ENCODE measurements around the gene MAGI2. TPM values are rescaled to one million over a fixed set of nuclear protein-coding genes. Genes with fewer than 3 reads are reported as not detected.
A peak's percentile ranks its signal among the peaks of the same experiment; 100 is the strongest.

Gene MAGI2
- total RNA-seq, 1 experiment from 2014 or later = 14.3 TPM

DNA sequence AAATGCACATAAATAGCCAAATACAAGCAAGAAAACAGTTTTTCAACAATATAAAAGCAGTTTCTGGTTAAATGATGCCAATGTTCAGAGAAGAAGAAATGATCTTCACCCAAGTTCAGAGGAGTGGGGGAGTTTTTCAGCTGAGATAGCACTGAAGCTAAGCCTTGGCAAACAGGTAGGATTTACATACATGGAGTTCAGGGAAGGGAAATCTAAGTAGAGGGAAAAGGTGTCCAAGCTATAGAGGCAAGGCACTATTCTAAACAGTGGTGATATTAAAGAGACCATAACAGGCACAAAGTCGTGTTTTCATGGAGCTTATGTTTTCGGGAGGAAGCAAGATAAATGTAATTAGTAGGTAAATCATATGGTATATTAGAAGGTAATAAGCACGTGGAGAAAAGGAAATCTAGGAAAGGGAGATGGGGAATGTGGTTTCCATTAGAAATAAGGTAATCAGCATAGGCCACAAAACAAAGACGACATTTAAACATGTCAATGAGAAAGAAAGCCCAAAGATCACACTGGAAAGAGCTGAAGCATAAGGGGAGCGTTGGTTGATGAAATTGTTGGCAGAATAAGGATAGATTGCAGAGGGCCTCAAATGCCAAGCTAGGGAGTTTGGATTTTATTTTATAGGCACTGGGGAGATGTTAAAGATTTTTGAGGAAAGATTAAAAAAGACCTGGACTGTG, 704.3 kb downstream of the MAGI2 start:
- H3K56ac ChIP-seq (ENCODE audit: insufficient read length, low read depth, low read length) = no peak overlapping the region
- peak overlapping the region; percentile 11 for H3K4me2 ChIP-seq (ENCODE audit: insufficient read depth, insufficient read length, low read length)
- no peak overlapping the region for H3K27ac ChIP-seq (ENCODE audit: insufficient read length, low read depth, low read length)
- H3K79me2 ChIP-seq (ENCODE audit: insufficient read depth, low read length) = peaks cover 4% of the 10 kb centered on the region; the same call in 1 of the 2 replicates
- no CpG with 5 or more reads among the region's 5 CpGs for WGBS (ENCODE audit: extremely low coverage, insufficient read length, low lambda C conversion rate)
- no peak overlapping the region for H3K4ac ChIP-seq (ENCODE audit: low read depth, low read length)
- Mint-ChIP-seq H3K27me3 (ENCODE audit: low read depth) (no peaks in the 10 kb centered on the region), H3K9me3 (peaks cover 6% of the 10 kb centered on the region in 2 experiments; a peak in 3 of 5 replicates), H3K36me3 (ENCODE audit: insufficient read depth in 1 of 3, low read depth in 3 of 3) (peaks cover 4 to 9% (median 4%) of the 10 kb centered on the region in 3 experiments; a peak in 6 of 7 replicates), H3K4me3 (no peak overlapping the region), H3K27ac (peak overlapping the region; percentile 1 to 62 (median 5); a peak in 5 of 7 replicates), H3K4me1 (peaks cover 38 to 51% of the 10 kb centered on the region in 2 experiments)
- no peak overlapping the region for H2AK5ac ChIP-seq (ENCODE audit: insufficient read length, low read length)
- H3K4me1 ChIP-seq (ENCODE audit: insufficient read depth, low read length) = peaks cover 4% of the 10 kb centered on the region; the same call in 1 of the 2 replicates
- H3K23me2 ChIP-seq (ENCODE audit: insufficient read length, low read depth, low read length, poor library complexity, severe bottlenecking) = no peaks in the 10 kb centered on the region
- H3K14ac ChIP-seq (ENCODE audit: insufficient read depth, low read length) = no peak overlapping the region
- no peak overlapping the region for H3T11ph ChIP-seq (ENCODE audit: low read length)
- TF ChIP-seq, protein P1, sequence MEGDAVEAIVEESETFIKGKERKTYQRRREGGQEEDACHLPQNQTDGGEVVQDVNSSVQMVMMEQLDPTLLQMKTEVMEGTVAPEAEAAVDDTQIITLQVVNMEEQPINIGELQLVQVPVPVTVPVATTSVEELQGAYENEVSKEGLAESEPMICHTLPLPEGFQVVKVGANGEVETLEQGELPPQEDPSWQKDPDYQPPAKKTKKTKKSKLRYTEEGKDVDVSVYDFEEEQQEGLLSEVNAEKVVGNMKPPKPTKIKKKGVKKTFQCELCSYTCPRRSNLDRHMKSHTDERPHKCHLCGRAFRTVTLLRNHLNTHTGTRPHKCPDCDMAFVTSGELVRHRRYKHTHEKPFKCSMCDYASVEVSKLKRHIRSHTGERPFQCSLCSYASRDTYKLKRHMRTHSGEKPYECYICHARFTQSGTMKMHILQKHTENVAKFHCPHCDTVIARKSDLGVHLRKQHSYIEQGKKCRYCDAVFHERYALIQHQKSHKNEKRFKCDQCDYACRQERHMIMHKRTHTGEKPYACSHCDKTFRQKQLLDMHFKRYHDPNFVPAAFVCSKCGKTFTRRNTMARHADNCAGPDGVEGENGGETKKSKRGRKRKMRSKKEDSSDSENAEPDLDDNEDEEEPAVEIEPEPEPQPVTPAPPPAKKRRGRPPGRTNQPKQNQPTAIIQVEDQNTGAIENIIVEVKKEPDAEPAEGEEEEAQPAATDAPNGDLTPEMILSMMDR (conservative IDR thresholded peaks at IDR 0.05) = no peak
- H2BK120ac ChIP-seq (ENCODE audit: low read depth, low read length, poor library complexity, severe bottlenecking) = no peak overlapping the region
- no peak overlapping the region for H3K9ac ChIP-seq (ENCODE audit: extremely low read depth, insufficient read length, low read length)
- H2BK15ac ChIP-seq (ENCODE audit: low read depth, low read length) = no peak overlapping the region
- no peak overlapping the region for H3K23ac ChIP-seq (ENCODE audit: insufficient read length, low read depth, low read length)
- no peak overlapping the region for H4K8ac ChIP-seq (replicated peaks; ENCODE audit: insufficient read length, low read depth, low read length)
- no peak overlapping the region for H2BK20ac ChIP-seq (ENCODE audit: low read depth, low read length, poor library complexity, severe bottlenecking)
- H3K9me3 ChIP-seq (ENCODE audit: control insufficient read depth, low read depth, low read length) = no peaks in the 10 kb centered on the region
- no peaks in the 10 kb centered on the region for H4K20me1 ChIP-seq (ENCODE audit: control insufficient read depth, insufficient read depth, insufficient read length)
- no peak overlapping the region for H4K91ac ChIP-seq (ENCODE audit: insufficient read length, low read depth, low read length)
- no peaks in the 10 kb centered on the region for H3K79me1 ChIP-seq (ENCODE audit: insufficient read depth, low read depth, low read length, poor library complexity, severe bottlenecking)
- no peaks in the 10 kb centered on the region for H3K27me3 ChIP-seq (ENCODE audit: insufficient read depth, low read length)
- no peak overlapping the region for H4K5ac ChIP-seq (ENCODE audit: insufficient read length, low read depth, low read length)
- no peak overlapping the region for H2BK5ac ChIP-seq (ENCODE audit: insufficient read length, low read length)
- no peak overlapping the region for H3K18ac ChIP-seq (ENCODE audit: insufficient read length, low read depth, low read length)
- H2BK12ac ChIP-seq (ENCODE audit: insufficient read length, low read depth, low read length) = no peak overlapping the region
- no peak overlapping the region for H2AFZ ChIP-seq (ENCODE audit: low read length)
- no peak for DNase-seq
